ENCODE measurements around the gene SLCO3A1.
"Not testable (repeated sequence)": the region's sequence is repeated elsewhere in the genome, so short reads cannot be mapped to it uniquely, and the experiment has no call there.

DNA sequence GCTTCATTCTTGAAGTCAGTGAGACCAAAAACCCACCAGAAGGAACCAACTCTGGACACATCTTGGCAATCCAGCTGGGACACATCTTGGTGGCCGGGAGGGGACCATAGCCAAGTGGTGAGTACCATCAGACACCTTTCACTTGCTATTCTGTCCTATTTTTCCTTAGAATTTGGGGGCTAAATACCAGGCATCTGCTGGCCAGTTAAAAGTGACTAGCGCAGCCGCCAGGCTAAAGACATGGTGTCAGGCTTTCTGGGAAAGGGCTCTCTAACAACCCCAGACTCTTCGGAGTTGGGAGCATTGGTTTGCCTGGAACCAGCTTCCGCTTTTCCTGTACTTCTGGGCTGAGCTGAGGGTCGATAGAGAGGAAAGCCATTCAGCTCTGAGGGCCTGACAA lies 354.1 kb downstream of the SLCO3A1 start:
- not testable (repeated sequence) for TF ChIP-seq POLR2A (IDR thresholded peaks at IDR 0.05)
- TF ChIP-seq, protein P1, sequence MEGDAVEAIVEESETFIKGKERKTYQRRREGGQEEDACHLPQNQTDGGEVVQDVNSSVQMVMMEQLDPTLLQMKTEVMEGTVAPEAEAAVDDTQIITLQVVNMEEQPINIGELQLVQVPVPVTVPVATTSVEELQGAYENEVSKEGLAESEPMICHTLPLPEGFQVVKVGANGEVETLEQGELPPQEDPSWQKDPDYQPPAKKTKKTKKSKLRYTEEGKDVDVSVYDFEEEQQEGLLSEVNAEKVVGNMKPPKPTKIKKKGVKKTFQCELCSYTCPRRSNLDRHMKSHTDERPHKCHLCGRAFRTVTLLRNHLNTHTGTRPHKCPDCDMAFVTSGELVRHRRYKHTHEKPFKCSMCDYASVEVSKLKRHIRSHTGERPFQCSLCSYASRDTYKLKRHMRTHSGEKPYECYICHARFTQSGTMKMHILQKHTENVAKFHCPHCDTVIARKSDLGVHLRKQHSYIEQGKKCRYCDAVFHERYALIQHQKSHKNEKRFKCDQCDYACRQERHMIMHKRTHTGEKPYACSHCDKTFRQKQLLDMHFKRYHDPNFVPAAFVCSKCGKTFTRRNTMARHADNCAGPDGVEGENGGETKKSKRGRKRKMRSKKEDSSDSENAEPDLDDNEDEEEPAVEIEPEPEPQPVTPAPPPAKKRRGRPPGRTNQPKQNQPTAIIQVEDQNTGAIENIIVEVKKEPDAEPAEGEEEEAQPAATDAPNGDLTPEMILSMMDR (IDR thresholded peaks at IDR 0.05): not testable (repeated sequence)

All from adrenal gland (tissue), 5 donors.